ENCODE results near the gene TRAK1. TPM values are rescaled to one million over a fixed set of nuclear protein-coding genes. Genes with fewer than 3 reads are reported as not detected.

TRAK1 gene
- total and polyA plus RNA-seq, 10 of the 15 experiments (the other 5 are each of a cell fraction or from before 2014, with no cell fraction given): 6.6 to 46.2 (median 23.7) TPM

- TF ChIP-seq ATF2 (IDR thresholded peaks at IDR 0.05; ENCODE audit: low read length): 0 out of 2 replicates have a peak, but pooled peaks have one; percentile 27
- peak; percentile 53 for TF ChIP-seq RUNX3 (IDR thresholded peaks at IDR 0.05; ENCODE audit: low read length)
- no peak for TF ChIP-seq BCL11A (IDR thresholded peaks at IDR 0.05; ENCODE audit: low read depth, low read length)
- TF ChIP-seq EED (IDR thresholded peaks at IDR 0.05; ENCODE audit: low read depth): no peak
- TF ChIP-seq PBX3 (IDR thresholded peaks at IDR 0.05; ENCODE audit: insufficient replicate concordance, low read depth, low read length): no peak
- TF ChIP-seq FOXM1 (IDR thresholded peaks at IDR 0.05; ENCODE audit: low read depth, low read length): 0 out of 2 replicates have a peak, but pooled peaks have one; percentile 51
- TF ChIP-seq NRF1 (conservative IDR thresholded peaks at IDR 0.05; ENCODE audit: low read depth, low read length): no peak
- no peak for TF ChIP-seq TCF7 (IDR thresholded peaks at IDR 0.05; ENCODE audit: borderline replicate concordance)
- no peak for TF ChIP-seq JUND (IDR thresholded peaks at IDR 0.05; ENCODE audit: low read depth, low read length)
- no peak for TF ChIP-seq E4F1 (IDR thresholded peaks at IDR 0.05; ENCODE audit: borderline replicate concordance, partially characterized antibody)
- no peak for TF ChIP-seq TAF1 (IDR thresholded peaks at IDR 0.05; ENCODE audit: borderline replicate concordance, low read depth, low read length)
- TF ChIP-seq NBN (IDR thresholded peaks at IDR 0.05): no peak
Observed at GRCh38 chr3:42175386-42176240, 84.5 kb downstream of the TRAK1 start (continued).

All from GM12878 (cell line).